GM18907 (cell line): Measurements from ENCODE around the gene SETD1A.
"Not testable (repeated sequence)": the region's sequence is repeated elsewhere in the genome, so short reads cannot be mapped to it uniquely, and the experiment has no call there.

Experiments
- ATAC-seq: cut with Tn5 transposase; IDR thresholded peaks from one replicate; pipeline ENCODE4 v1.9.1; 2021; ENCODE audit warnings: mild to moderate bottlenecking, moderate library complexity; ENCODE audit not compliant: unreplicated experiment

Gene SETD1A

DNA sequence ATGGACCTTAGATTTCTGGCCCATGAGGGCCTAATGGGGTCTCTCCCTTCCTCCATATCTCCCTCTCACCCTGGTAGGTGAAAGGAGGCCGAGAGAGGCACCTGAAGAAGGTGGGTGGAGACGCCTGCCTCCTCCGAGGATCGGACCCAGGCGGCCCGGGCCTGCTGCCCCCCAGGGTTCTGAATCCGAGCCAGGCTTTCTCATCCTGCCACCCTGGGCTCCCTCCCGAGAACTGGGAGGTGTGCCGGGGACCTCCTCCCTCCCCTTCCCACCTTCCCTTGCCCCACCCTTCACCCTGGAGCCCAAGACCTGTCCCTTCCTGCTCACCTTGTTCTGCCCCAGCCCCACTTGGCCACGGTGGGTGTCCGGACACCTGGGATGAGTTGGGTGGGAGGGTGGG is 29.2 kb upstream of the SETD1A start:
- ATAC-seq: no peak

DNA sequence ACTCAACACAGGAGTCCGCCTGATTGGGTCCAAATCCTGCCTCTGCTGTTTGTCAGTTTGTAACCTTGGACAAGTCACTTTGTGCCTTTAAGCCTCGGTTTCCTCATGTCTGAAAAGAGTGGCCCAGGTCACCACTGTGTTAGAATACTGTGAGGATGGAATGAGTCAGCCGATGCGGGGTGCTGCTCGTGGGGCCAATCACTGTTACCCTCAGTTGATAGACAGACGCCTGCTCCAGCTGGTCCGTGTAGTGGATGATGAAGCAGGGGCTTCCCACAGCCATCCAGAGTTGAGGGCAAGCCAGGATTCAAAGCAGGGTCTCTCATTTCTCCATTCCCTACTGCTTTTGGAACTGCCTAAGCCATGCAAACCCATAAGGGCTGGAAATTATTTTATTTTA is 28.4 kb upstream of the SETD1A start:
- ATAC-seq: no peak

- ATAC-seq: no peak
Observed at GRCh38 chr16:30930160-30930571, 27.4 kb upstream of the SETD1A start.

- ATAC-seq: no peak
Observed at GRCh38 chr16:30931068-30931650, 26.4 kb upstream of the SETD1A start.

DNA sequence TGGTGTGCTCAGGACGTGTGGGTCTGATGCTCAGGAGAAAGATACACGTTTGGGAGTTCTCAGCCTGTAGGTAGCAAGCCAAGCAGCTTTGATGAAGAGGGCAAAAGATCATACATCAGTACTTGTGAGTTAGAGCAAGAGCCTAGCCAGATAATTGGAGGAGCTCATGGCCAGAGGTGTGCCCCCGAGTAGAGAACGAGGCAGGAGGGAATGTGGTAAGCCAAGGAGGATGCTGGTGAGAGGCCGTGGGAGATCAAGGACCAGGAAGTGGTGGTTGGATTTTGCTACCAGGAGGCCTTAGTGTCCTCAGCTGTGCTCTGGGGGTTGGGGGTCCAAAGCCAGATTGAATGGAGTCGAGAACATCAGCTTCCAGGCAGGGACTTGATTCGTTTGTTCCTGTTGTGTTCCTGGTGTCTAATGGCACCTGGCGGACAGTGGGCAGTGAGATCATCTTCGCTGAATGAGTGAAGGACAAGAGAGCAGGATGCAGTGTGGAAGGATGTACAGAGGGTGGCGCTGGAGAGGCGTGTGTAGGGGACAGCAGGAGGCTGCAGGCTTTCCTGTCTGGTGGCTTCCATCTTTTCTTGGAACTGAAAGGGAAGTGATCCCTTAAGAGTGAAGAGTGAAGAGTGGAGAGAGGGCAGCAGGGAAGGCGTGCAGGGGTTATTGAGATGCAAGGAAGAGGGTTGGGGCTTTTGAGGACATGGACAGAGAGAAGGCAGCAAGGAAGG is 22.6 kb upstream of the SETD1A start:
- no peak for ATAC-seq

DNA sequence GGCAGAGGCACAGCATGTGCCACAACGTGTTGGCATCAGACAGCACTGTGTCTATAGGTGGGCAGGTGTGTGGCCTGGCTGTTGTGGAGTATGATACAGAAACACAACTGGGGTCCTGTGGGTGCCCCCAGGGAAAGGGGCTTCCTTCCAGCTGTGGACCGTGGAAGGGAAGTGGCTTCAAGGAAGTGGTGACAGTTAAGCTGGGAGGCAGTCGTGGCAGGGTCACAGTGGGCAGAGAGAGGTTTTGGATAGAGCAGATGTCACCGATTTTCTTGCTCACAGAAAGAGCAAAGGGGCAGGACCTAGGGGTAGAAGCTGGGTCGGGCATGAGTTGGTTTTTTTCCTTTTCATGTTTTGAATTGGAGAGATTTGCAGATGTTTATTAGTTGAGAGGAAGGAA is 19.9 kb upstream of the SETD1A start:
- ATAC-seq: no peak

GRCh38 chr16:30939571-30939970 is 18.0 kb upstream of the SETD1A start:
- ATAC-seq: not testable (repeated sequence)

DNA sequence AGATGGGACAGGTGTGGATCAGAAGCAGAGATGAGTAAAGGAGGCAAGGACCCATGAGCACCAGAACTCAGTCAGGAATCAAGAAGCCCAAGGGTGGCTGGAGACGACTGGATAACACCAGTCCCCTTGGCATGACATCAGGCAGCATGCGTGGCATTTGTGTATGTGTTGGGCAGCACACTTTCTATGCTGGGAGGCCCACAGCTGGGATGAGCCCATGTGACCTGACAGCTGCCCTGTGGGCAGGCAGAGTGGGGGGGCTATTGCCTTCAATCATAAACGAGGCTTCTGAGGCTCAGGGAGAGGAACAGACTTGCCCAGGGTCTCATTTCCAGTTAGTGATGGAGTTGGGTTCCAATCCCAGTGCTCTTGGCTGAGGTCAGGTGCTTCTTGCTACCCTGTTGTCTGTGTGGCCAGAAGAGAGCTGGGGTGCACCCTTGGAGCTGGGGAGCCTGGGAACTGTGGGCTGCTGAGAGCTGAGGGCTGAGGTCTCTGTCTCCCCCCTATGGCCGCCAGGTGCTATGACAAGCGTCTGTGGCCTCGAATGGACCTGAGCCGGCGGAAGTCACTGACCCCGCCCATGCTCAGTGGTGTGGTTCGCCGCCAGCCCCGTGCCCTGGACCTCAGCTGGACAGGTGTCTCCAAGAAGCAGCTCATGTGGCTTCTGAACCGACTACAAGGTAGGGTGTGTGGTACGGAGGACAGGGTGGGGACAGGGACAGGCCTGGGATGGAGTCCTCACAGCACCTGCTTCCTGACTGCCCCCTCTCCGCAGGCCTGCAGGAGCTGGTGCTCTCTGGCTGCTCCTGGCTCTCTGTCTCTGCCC is 15.7 kb upstream of the SETD1A start:
- ATAC-seq: peak; percentile 87

GRCh38 chr16:30942426-30942806 is 15.1 kb upstream of the SETD1A start:
- ATAC-seq: no peak

GRCh38 chr16:30944352-30944751 is 13.2 kb upstream of the SETD1A start:
- no peak for ATAC-seq

- ATAC-seq: no peak
Observed at GRCh38 chr16:30946671-30947540, 10.6 kb upstream of the SETD1A start.

- no peak for ATAC-seq
Observed at GRCh38 chr16:30947541-30947858, 10.1 kb upstream of the SETD1A start.

DNA sequence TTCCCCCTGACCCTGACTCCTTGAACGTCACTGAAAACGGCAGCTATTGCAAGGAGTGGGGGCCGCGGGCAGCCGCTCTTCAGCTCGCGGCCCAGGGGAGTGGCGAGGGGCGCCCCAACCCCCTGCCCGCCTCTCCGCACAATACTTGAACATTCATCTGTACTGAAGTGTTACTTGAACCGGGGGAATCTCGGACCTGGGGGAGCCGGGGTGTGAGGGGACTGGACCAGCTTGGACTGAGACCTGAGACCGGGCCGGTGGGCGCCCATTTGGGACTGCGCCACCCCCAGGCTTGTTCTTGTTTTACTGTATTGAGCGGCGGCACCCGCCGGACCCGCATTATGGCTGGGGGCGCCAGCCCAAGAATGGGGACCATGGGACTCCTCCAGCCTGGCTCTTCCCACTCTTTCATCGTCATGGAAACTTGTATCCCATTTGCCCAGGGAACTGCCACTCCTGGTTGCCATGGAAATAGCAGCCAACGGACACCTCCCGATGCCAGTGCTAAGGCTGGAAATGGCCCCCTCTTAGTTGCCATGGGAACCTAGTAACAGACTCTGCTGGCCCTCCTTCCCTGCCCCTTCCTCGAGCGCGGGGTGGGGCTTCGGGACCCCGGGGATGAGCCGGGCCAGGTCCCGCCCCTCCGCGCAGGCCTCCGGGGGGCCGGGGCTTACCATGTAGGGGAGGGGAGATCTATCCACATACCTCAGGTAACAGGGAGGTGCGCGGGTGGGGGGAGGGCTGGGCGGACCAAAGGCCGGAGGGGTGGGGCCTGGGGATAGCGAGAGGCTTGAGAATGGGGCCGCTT is 9.5 kb upstream of the SETD1A start:
- peak; percentile 15 for ATAC-seq

- ATAC-seq: peak; percentile 61
Observed at GRCh38 chr16:30948667-30949649, 8.6 kb upstream of the SETD1A start, which contains the start of gene ORAI3. Gene ORAI3, plus strand, starts transcription at chr16:30949068. Its CDS starts 222 bp downstream, at chr16:30949290.

- ATAC-seq: peak; percentile 58
Observed at GRCh38 chr16:30949650-30950515, 7.7 kb upstream of the SETD1A start.

- no peak for ATAC-seq
Observed at GRCh38 chr16:30950516-30951065, 7.0 kb upstream of the SETD1A start.

DNA sequence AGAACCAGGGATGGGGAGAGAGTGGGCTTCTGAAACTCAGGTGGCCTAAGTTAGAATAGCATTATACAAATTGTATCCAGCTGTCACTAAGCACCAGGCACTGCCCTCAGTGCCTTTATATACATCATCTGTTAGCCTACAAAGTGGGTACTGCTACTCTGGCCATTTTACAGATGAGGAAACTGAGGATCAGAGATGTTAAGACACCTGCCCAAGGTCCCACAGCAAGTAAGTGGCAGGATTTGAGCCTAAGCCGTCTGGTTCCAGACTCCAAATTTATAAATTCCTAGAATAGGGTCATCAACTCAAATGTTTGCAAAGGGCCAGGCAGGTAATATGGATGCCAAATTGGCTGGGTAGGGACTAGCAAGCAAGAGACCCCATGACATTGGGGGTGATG is 6.4 kb upstream of the SETD1A start:
- ATAC-seq: no peak

DNA sequence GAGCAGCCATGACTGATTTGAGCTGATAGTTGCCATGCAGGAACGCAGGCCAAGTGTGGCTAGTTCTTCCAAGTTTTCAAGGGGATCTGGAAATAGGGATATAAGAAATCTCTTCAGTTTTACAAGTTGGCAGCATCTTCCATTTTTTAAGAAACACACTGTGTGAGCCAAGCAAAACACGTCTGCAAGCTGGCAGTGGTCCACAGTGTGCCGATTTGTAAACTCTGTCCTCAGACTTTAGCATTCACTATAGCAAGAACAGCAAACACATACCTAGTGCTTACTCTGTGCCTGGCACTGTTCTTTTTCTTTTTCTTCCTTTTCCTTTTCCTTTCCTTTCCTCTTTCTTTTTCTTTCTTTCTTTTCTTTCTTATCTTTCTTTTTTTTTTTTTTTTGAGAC is 5.8 kb upstream of the SETD1A start:
- no peak for ATAC-seq
